Pons (tissue), 1 donor: ENCODE results near the gene POLN.
"Not testable (repeated sequence)": the region's sequence is repeated elsewhere in the genome, so short reads cannot be mapped to it uniquely, and the experiment has no call there.

Experiments used
- DNase-seq: peaks from one replicate; pipeline ENCODE4 v3.0.0-alpha.2; 2016; ENCODE audit warnings: low spot score

Gene POLN

DNA sequence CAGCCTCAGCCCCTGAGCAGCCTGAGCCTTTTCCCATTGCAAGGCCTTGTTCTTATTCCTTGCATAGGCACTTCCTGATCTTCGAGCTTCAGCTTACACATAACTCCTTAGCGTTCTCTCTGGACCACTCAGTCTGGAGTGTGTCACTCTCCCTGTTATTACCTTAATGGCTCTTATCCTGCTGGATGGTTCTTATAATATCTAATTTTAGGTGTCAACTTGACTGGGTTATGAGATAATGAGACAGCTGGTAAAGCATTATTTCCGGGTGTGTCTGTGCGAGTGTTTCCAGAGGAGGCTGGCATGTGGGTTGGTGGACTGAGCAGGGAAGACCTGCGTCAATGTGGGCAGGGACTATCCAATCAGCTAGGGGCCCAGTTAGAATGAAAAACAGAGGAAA is 75.7 kb downstream of the POLN start:
- DNase-seq, result no peak

DNA sequence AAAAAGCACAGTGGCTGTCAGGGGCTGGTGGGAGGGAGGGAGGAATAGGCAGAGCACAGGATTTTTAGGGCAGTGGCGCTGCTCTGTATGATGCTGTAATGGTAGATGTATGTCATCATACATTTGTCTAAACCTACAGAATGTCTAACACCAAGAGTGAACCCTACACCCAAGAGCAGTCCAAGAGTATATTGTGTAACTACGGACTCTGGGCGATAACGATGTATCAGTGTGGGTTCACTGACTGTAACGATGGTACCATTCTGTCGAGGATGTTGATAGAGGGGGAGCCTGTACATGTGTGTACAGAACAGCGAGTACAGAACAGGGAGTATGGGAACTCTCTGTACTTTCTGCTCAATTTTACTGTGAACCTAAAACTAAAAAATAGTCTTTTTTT is 76.5 kb downstream of the POLN start:
- no peak for DNase-seq

DNA sequence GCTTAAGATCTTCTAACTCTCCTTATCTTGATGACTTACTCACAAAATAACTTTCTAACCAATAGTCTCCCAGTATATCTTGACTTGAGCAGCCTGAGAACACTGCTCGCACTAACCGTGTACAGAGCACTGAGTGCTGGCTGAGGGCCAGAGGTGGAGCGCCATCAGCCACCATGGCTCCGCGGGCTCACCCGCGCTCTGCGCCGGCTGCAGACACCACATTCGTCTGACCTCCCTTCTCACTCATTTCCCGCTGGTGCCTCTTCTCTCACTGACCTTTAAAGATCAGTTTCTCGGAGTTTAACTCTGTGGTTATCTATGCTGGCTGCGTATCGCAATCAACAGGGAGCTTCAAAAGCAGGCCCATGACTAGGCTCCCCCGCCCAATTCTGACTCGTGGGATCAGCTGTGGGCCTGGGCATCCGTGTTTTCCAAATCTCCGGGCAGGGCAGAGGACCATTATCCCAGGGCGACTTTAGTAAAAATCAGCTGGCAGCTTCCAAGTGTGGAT is 78.6 kb downstream of the POLN start:
- no peak for DNase-seq

DNA sequence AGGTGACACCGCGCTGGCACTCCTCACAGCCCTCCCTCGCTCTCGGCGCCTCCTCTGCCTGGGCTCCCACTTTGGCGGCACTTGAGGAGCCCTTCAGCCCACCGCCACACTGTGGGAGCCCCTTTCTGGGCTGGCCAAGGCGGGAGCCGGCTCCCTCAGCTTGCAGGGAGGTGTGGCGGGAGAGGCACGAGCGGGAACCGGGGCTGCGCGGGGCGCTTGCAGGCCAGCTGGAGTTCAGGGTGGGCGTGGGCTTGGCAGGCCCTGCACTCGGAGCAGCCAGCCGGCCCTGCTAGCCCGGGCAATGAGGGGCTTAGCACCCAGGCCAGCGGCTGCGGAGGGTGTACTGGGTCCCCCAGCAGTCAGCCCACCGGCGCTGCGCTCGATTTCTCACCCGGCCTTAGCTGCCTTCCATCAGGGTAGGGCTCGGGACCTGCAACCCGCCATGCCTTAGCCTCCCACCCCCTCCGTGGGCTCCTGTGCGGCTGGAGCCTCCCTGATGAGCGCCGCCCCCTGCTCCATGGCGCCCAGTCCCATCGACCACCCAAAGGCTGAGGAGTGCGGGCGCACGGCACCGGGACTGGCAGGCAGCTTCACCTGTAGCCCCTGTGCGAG is 80.7 kb downstream of the POLN start:
- not testable (repeated sequence) for DNase-seq

DNA sequence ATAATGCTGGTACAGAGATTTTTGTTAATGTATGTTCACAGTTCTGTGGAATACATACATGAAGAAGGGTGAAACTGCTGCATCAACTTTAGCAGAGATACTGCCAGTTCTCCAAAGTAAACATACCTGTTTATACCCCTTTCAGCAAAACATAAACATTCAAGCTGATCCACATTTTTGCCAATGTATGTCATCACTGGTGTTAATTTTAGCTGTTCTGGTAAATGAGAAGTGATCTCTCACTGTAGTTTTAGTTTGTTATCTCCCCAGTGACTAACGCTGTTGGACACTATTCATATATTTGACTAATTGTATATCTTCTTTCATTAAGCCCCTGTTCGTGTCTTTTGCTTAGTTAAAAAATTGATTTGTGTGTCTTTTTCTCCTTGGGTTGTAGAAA is 82.0 kb downstream of the POLN start:
- DNase-seq, result no peak

- no peak for DNase-seq
These were observed 86.7 kb downstream of the POLN start for GRCh38 chr4:2155246-2155645.

DNA sequence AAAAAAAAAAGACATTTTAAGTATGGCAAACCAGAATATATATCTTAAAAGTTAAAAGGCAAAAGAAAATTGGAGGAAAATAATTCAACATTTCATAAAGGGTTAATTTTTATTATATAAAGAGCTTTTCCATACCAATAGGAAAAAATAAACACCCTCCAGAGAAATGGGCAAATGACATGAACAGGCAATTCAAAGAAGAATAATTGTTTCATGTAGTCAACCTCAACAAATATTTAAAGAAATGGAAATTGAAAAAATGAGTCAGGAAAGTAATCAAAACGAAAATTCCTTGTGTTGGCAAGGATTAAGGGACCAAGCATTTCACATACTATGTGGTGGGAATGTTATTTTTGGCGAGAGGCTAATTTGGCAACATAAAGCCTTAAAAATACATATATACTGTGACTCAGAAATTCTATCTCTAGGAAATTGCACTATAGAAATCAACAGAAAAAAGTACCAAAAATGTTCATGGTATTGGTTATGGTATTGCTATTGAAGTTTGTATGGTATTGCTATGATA is 87.6 kb downstream of the POLN start:
- DNase-seq, result no peak

DNA sequence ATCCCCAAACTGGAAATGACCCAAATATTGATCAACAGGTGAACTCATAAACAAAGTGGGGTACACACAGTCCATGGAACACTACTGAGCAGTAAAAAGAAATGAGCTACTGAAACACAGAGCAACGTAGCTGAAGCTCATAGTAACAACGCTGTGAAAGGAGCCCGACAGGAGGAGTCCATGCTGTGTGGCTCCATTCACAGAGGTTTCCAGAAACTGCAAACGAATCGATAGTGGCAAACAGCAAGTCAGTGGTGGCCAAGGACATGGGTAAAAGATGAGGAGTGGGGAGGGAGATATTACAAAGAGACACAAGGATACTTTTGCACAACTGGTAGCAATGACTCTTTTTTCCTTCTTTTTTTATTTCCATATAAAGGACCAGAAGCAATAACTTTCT is 90.4 kb downstream of the POLN start:
- no peak for DNase-seq

DNA sequence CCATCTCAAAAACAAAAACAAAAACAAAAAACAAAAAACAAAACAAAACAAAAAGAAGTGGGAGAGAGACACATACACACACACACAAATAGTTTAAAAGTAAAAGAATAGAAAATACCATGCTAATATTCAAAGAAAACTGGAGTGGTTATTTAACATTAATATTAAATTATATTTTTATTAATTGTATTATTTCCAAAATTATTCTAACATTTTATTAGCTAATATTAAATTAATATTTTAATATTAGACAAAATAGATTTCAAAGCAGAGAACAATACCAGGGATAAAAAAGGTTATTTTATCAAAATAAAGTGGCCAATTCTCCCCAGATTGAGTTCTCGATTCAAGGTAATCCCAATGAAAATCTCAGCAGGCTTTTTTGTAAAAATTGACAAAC is 91.8 kb downstream of the POLN start:
- no peak for DNase-seq

DNA sequence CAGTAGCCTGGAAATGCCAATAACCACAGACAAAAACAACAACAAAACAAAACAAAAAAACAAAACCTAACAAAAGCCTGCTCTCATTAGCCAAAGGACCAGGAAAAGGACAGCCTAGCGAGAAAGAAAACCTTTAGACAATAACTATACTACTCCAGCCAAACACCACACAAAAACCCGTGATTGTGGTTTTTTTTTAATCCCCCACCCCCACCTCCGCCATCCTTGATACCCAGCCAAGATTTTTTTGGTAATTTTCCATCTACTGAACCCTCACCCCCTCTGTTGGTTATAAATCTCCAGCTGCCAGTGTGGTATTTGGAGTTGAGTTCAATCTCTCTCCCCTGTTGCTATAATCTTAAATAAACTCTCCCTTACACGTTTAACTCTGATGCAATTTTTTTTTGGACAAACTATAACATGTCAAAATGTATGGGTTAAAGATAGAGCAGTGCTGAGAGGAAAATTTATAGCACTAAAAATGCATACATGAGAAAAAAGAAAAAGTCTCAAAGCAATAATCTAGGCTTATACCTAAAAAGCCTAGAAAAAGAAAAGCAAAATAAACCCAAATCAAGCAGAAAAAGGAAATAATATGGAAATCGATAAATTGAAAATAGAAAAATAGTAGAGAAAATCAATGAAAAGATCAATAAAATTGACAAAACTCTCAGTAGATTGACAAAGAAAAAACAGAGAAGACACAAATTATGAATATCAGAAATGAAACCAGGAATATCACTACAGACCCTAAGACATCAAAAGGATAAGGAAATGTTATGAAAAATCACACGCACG is 99.1 kb downstream of the POLN start:
- peak; percentile 57 for DNase-seq

GRCh38 chr4:2141762-2142451 is 100.0 kb downstream of the POLN start:
- peak; percentile 94 for DNase-seq

- peak; percentile 3 for DNase-seq
These were observed 100.7 kb downstream of the POLN start for GRCh38 chr4:2141022-2141761.

GRCh38 chr4:2138846-2139500 is 102.9 kb downstream of the POLN start:
- DNase-seq, result no peak

DNA sequence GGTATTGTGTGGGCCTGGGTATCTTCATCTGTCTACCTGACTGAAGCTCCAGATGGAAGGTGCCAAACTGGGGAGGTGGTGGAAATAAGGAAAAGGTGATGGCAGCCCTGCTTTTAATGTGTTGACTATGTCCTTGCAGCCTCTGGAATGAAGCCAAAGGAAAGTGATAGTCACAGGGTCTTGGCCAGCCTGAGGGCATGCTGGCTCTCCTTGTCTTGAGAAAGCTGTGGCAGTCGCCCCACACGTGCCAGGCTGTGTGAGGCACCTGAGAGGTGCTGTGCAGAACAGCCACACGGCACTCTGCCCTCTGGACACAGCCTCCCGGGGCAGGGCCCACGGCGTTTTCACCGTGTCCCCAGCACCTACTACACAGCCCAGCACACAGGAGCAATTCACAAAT is 105.2 kb downstream of the POLN start:
- no peak for DNase-seq

DNA sequence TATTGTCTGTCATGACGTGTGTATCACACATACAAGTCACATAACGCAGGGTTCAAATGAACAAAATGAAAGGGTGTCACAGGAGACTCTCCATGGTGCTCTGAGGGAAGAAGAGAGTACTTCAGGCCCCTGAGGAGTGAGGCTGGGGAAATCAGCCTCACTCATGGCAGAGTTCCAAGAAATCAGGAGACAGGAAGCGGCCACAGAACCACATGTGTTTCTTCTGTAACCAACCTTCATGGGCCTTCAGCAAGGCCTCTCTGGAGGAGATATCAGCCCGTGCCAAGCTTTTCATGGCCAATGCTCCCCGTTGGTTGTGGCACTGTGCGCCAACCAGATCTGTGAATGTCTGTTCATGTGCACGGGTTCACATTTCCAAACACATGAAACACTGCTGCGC is 106.8 kb downstream of the POLN start:
- DNase-seq, result peak; percentile 20

- no peak for DNase-seq
These were observed 109.5 kb downstream of the POLN start for GRCh38 chr4:2132438-2132837.

DNA sequence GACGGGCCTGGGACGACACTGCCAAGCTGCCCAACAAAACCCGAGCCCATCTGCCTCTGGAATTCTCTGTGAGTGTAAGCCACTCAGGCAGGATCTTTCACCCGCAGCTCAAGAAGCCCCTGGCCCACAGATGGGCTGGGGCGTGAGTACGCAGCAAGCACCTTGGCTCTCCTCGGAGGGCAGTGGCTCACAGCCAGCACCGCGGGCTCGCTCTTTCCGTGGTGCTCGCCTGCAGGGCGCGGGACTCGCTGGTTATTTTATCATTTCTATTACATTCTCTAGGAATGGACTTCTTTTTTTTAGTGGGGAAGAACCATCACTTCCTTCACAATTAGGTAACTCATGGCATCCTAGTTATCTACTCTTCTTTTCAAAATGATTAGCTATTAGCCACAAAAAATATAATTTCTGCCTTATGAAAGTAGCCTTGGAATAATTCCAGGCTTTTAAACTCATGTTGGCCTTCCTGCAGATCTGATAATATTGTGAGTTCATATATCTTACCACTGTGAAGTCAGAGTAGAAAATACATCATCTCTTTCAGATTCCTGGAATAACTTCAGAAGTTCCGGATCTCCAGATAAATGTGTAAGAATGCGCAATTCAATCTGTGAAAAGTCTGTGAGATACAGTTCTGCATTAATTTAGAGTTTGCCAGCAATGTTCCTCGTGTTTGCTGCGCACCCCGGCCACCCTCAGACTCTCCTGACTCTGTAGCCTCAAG is 114.2 kb downstream of the POLN start:
- no peak for DNase-seq

- no peak for DNase-seq
These were observed 115.4 kb downstream of the POLN start for GRCh38 chr4:2126309-2127043.

DNA sequence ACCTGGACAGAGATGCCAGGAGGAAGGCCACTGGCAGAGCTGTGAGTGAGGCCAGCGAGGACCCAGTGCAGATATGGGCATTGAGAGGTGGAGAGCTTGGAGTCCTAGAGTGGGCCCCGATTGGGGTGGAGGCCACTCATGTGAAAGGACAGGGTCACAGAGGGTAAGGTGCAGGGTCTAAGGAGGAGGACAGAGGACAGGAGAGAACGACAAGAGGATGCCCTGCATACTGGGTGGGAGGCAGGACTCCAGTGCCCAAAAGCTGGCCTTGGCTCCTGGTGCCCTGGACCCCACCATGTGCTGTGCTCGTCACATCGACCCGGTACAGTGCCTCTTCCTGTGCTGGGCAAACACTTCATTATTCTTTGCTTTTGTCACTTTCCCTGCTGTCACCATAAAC is 116.1 kb downstream of the POLN start:
- DNase-seq, result no peak

DNA sequence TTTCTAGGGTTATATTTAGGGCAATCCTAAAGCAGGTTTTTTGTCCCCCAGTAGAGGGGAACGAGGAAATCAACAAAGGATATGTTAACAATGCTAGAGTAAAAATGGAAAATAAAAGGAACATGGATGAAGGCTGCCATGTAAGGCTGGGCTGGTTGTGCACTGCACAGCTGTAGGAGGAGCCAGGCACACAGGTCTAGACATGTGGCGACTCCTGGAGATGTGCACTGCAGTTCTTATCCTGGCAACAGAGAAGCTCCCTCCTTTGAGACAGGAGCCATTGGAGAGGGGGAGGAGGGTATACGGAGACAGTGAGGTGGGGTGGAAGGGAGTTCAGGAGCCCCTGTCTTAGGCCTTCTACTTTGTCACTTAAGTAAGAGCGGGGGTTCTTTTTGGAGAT is 116.9 kb downstream of the POLN start:
- no peak for DNase-seq
